Astrocyte (in vitro differentiated cells and primary cell): ENCODE measurements around the gene SLC25A36. TPM values are rescaled to one million over a fixed set of nuclear protein-coding genes. Genes with fewer than 3 reads are reported as not detected.
A peak's percentile ranks its signal among the peaks of the same experiment; 100 is the strongest.
"Not testable (repeated sequence)": the region's sequence is repeated elsewhere in the genome, so short reads cannot be mapped to it uniquely, and the experiment has no call there.

ENCODE experiments used
- DNase-seq: peaks from one replicate; pipeline ENCODE4 v3.0.0-alpha.2; 2010; ENCODE audit warnings: low read depth
- FAIRE-seq: peaks from 2 replicates; lab custom pipeline; 2011; peaks lifted over from hg19 to GRCh38; lab: Jason Lieb, UNC
- H2AFZ ChIP-seq: 2 replicates; pipeline ENCODE4 v1.6.0; 2012; ENCODE audit warnings: low read depth, low read length, inconsistent platforms
- H3K27ac ChIP-seq: 2 replicates; pipeline ENCODE4 v1.5.1; 2011; ENCODE audit warnings: low read depth, low read length, inconsistent platforms
- H3K27me3 ChIP-seq: 2 replicates; pipeline ENCODE4 v1.6.0; 2011; ENCODE audit warnings: low read length, inconsistent platforms; ENCODE audit not compliant: insufficient read depth
- H3K36me3 ChIP-seq: 2 replicates; pipeline ENCODE4 v1.5.1; 2011; ENCODE audit warnings: low read length, inconsistent platforms; ENCODE audit not compliant: insufficient read depth
- H3K4me1 ChIP-seq: 2 replicates; pipeline ENCODE4 v1.5.1; 2011; ENCODE audit warnings: low read length, inconsistent platforms; ENCODE audit not compliant: insufficient read depth
- H3K4me2 ChIP-seq: 2 replicates; pipeline ENCODE4 v1.6.0; 2012; ENCODE audit warnings: low read length, inconsistent platforms
- H3K4me3 ChIP-seq: 2 replicates; pipeline ENCODE4 v1.5.1; 2011; ENCODE audit warnings: low read depth, mild to moderate bottlenecking, low read length, inconsistent platforms; ENCODE audit not compliant: insufficient read depth
- H3K79me2 ChIP-seq: 2 replicates; pipeline ENCODE4 v1.6.0; 2012; ENCODE audit warnings: mild to moderate bottlenecking, low read length, inconsistent platforms; ENCODE audit not compliant: insufficient read depth
- H3K9ac ChIP-seq: 2 replicates; pipeline ENCODE4 v1.6.0; 2012; ENCODE audit warnings: mild to moderate bottlenecking, low read length, inconsistent platforms
- H3K9me3 ChIP-seq: 2 replicates; pipeline ENCODE4 v1.5.1; 2012; ENCODE audit warnings: low read depth, mild to moderate bottlenecking, low read length, inconsistent platforms; ENCODE audit not compliant: insufficient read depth
- H4K20me1 ChIP-seq: 2 replicates; pipeline ENCODE4 v1.6.0; 2012; ENCODE audit warnings: low read length, inconsistent platforms; ENCODE audit not compliant: insufficient read depth
- H3K27ac Mint-ChIP-seq: one replicate; pipeline ENCODE4 v1.8.0; 2021; ENCODE audit warnings: mild to moderate bottlenecking, mixed read lengths; ENCODE audit not compliant: unreplicated experiment
- H3K27me3 Mint-ChIP-seq: one replicate; pipeline ENCODE4 v1.8.0; 2021; ENCODE audit warnings: low read depth, mixed read lengths; ENCODE audit not compliant: unreplicated experiment
- H3K36me3 Mint-ChIP-seq: one replicate; pipeline ENCODE4 v1.8.0; 2021; ENCODE audit warnings: low read depth, mixed read lengths; ENCODE audit not compliant: unreplicated experiment
- H3K4me1 Mint-ChIP-seq: one replicate; pipeline ENCODE4 v1.8.0; 2021; ENCODE audit warnings: low read depth, mixed read lengths; ENCODE audit not compliant: unreplicated experiment
- H3K4me3 Mint-ChIP-seq: one replicate; pipeline ENCODE4 v1.8.0; 2021; ENCODE audit warnings: mild to moderate bottlenecking, moderate library complexity, mixed read lengths; ENCODE audit not compliant: unreplicated experiment
- H3K9me3 Mint-ChIP-seq: one replicate; pipeline ENCODE4 v1.8.0; 2021; ENCODE audit warnings: mild to moderate bottlenecking, mixed read lengths; ENCODE audit not compliant: unreplicated experiment
- EZH2 ChIP-seq: IDR thresholded peaks from 2 replicates; pipeline ENCODE4 v1.6.1; 2012; ENCODE audit warnings: mild to moderate bottlenecking, low read length, inconsistent platforms; ENCODE audit not compliant: insufficient read depth
- total RNA-seq: library from RNA; stranded (reverse); gene quantifications from 2 replicates; pipeline ENCODE4 v1.2.1, GENCODE V29; 2021
- TF ChIP-seq, protein P1 (sequence below): IDR thresholded peaks from 2 replicates; pipeline ENCODE4 v1.5.1; 2011; ENCODE audit warnings: low read depth, mild to moderate bottlenecking, inconsistent platforms, low read length, moderate library complexity; ENCODE audit not compliant: insufficient read depth

SLC25A36 gene
- total RNA-seq, 1 donor from 2014 or later: 81.0 TPM

GRCh38 chr3:140931801-140932200 is 9.8 kb upstream of the SLC25A36 start:
- Histone ChIP-seq H3K9ac (no peak overlapping the region), H3K4me2 (no peak overlapping the region), H4K20me1 (no peaks in the 10 kb centered on the region), H3K27ac (no peak overlapping the region), H3K36me3 (no peaks in the 10 kb centered on the region), H3K9me3 (no peaks in the 10 kb centered on the region), H3K4me1 (no peaks in the 10 kb centered on the region), H3K79me2 (no peaks in the 10 kb centered on the region), H3K27me3 (peaks cover 16% of the 10 kb centered on the region), H3K4me3 (no peak overlapping the region), H2AFZ (no peak overlapping the region)
- H3K27ac Mint-ChIP-seq: no peak overlapping the region
- TF ChIP-seq, protein P1, sequence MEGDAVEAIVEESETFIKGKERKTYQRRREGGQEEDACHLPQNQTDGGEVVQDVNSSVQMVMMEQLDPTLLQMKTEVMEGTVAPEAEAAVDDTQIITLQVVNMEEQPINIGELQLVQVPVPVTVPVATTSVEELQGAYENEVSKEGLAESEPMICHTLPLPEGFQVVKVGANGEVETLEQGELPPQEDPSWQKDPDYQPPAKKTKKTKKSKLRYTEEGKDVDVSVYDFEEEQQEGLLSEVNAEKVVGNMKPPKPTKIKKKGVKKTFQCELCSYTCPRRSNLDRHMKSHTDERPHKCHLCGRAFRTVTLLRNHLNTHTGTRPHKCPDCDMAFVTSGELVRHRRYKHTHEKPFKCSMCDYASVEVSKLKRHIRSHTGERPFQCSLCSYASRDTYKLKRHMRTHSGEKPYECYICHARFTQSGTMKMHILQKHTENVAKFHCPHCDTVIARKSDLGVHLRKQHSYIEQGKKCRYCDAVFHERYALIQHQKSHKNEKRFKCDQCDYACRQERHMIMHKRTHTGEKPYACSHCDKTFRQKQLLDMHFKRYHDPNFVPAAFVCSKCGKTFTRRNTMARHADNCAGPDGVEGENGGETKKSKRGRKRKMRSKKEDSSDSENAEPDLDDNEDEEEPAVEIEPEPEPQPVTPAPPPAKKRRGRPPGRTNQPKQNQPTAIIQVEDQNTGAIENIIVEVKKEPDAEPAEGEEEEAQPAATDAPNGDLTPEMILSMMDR: no peak
- no peak for TF ChIP-seq EZH2
- FAIRE-seq (no peak), DNase-seq (peak; percentile 20)
- H3K36me3 Mint-ChIP-seq: no peaks in the 10 kb centered on the region
- no peaks in the 10 kb centered on the region for H3K4me1 Mint-ChIP-seq
- H3K27me3 Mint-ChIP-seq: peaks cover 2% of the 10 kb centered on the region
- H3K9me3 Mint-ChIP-seq: peaks cover 9% of the 10 kb centered on the region
- H3K4me3 Mint-ChIP-seq: no peak overlapping the region

- H3K79me2 ChIP-seq: no peaks in the 10 kb centered on the region
- H3K36me3 Mint-ChIP-seq: no peaks in the 10 kb centered on the region
- H3K4me3 ChIP-seq: no peak overlapping the region
- peaks cover 2% of the 10 kb centered on the region for H3K27me3 Mint-ChIP-seq
- peaks cover 9% of the 10 kb centered on the region for H3K9me3 Mint-ChIP-seq
- no peak overlapping the region for H2AFZ ChIP-seq
- no peak overlapping the region for H3K4me3 Mint-ChIP-seq
- no peaks in the 10 kb centered on the region for H3K9me3 ChIP-seq
- H3K4me1 Mint-ChIP-seq: no peaks in the 10 kb centered on the region
- H3K4me1 ChIP-seq: no peaks in the 10 kb centered on the region
- no peak overlapping the region for H3K27ac Mint-ChIP-seq
- DNase-seq (no peak), FAIRE-seq (no peak)
- no peak overlapping the region for H3K9ac ChIP-seq
- H4K20me1 ChIP-seq: no peaks in the 10 kb centered on the region
- no peak for TF ChIP-seq EZH2
- TF ChIP-seq, protein P1: no peak
- no peak overlapping the region for H3K27ac ChIP-seq
- H3K4me2 ChIP-seq: no peak overlapping the region
- H3K27me3 ChIP-seq: peaks cover 10% of the 10 kb centered on the region
- H3K36me3 ChIP-seq: no peaks in the 10 kb centered on the region
Observed at GRCh38 chr3:140933109-140933508, 8.5 kb upstream of the SLC25A36 start.

DNA sequence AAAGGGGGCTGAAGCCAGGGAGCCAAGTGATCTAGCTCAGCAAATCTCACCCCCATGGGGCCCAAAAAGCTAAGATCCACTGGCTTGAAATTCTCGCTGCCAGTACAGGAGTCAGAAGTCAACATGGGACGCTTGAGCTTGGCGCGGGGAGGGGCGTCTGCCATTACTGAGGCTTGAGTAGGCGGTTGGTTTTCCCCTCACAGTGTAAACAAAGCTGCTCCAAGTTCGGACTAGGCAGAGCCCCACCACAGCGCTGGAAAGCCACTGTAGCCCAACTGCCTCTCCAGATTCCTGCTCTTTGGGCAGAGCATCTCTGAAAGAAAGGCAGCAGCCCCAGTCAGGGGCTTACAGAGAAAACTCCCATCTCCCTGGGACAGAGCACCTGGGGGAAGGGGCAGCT is 8.1 kb upstream of the SLC25A36 start:
- Histone ChIP-seq H2AFZ (no peak overlapping the region), H3K27ac (no peak overlapping the region), H3K4me3 (no peak overlapping the region), H3K79me2 (no peaks in the 10 kb centered on the region), H3K36me3 (no peaks in the 10 kb centered on the region), H3K4me1 (no peaks in the 10 kb centered on the region), H3K4me2 (no peak overlapping the region), H3K27me3 (peaks cover 10% of the 10 kb centered on the region), H3K9me3 (no peaks in the 10 kb centered on the region), H4K20me1 (no peaks in the 10 kb centered on the region), H3K9ac (no peak overlapping the region)
- DNase-seq (no peak), FAIRE-seq (no peak)
- no peak overlapping the region for H3K27ac Mint-ChIP-seq
- H3K36me3 Mint-ChIP-seq: no peaks in the 10 kb centered on the region
- TF ChIP-seq, protein P1: no peak
- TF ChIP-seq EZH2: no peak
- H3K4me3 Mint-ChIP-seq: no peak overlapping the region
- H3K27me3 Mint-ChIP-seq: peaks cover 2% of the 10 kb centered on the region
- H3K9me3 Mint-ChIP-seq: peaks cover 9% of the 10 kb centered on the region
- no peaks in the 10 kb centered on the region for H3K4me1 Mint-ChIP-seq

DNA sequence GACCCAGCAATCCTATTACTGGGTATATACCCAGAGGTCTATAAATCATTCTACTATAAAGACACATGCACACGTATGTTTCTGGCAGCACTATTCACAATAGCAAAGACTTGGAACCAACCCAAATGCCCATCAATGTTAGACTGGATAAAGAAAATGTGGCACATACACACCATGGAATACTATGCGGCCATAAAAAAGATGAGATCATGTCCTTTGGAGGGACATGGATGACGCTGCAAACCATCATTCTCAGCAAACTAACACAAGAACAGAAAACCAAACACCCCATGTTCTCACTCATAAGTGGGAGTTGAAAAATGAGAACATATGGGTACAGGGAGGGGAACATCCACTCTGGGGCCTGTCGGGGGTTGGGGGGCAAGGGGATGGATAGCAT is 2.3 kb upstream of the SLC25A36 start:
- not testable (repeated sequence) for FAIRE-seq, H2AFZ ChIP-seq, H3K4me3 Mint-ChIP-seq, H3K27me3 ChIP-seq, H3K36me3 ChIP-seq, H3K9me3 Mint-ChIP-seq, H3K9ac ChIP-seq, H3K9me3 ChIP-seq, H3K4me3 ChIP-seq, H3K36me3 Mint-ChIP-seq, H3K27me3 Mint-ChIP-seq, H4K20me1 ChIP-seq, H3K27ac ChIP-seq, H3K27ac Mint-ChIP-seq, DNase-seq, H3K4me1 Mint-ChIP-seq, H3K4me2 ChIP-seq
- Histone ChIP-seq H3K4me1 (peaks cover 11% of the 10 kb centered on the region), H3K79me2 (peaks cover 22% of the 10 kb centered on the region)
